ENCODE results near the gene SLC25A20.

Gene SLC25A20

DNA sequence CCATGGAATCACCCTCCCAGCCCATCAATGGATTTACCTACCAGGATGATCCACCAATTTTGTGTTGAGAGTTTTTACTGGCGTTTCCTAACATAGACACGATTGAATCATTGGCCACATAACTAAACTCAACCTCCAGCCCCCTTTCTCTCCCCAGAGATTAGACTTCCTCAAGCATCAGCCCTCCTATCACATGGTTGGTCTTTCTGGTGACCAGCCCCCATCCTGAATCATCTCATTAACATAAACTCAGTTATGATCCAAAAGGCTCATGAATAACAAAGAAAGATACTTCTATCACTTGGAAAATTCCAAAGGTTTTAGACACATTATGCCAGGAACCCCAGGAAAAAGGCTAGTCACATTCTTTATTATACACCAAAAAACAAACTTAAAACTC, 72.2 kb downstream of the SLC25A20 start:
- DNase-seq (ENCODE audit: low read depth) = peak; percentile 88
- H3K4me3 ChIP-seq (ENCODE audit: low read depth, low read length) = no peak overlapping the region
- TF ChIP-seq POLR2A (IDR thresholded peaks at IDR 0.05; ENCODE audit: extremely low read depth, insufficient read length) (no peak), MYC (IDR thresholded peaks at IDR 0.05; ENCODE audit: low read depth, low read length) (no peak)
- TF ChIP-seq, protein P1, sequence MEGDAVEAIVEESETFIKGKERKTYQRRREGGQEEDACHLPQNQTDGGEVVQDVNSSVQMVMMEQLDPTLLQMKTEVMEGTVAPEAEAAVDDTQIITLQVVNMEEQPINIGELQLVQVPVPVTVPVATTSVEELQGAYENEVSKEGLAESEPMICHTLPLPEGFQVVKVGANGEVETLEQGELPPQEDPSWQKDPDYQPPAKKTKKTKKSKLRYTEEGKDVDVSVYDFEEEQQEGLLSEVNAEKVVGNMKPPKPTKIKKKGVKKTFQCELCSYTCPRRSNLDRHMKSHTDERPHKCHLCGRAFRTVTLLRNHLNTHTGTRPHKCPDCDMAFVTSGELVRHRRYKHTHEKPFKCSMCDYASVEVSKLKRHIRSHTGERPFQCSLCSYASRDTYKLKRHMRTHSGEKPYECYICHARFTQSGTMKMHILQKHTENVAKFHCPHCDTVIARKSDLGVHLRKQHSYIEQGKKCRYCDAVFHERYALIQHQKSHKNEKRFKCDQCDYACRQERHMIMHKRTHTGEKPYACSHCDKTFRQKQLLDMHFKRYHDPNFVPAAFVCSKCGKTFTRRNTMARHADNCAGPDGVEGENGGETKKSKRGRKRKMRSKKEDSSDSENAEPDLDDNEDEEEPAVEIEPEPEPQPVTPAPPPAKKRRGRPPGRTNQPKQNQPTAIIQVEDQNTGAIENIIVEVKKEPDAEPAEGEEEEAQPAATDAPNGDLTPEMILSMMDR (IDR thresholded peaks at IDR 0.05; ENCODE audit: low read depth, low read length) = no peak
- TF ChIP-seq, protein P2, sequence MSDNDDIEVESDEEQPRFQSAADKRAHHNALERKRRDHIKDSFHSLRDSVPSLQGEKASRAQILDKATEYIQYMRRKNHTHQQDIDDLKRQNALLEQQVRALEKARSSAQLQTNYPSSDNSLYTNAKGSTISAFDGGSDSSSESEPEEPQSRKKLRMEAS (IDR thresholded peaks at IDR 0.05; ENCODE audit: low read depth, low read length) = no peak

DNA sequence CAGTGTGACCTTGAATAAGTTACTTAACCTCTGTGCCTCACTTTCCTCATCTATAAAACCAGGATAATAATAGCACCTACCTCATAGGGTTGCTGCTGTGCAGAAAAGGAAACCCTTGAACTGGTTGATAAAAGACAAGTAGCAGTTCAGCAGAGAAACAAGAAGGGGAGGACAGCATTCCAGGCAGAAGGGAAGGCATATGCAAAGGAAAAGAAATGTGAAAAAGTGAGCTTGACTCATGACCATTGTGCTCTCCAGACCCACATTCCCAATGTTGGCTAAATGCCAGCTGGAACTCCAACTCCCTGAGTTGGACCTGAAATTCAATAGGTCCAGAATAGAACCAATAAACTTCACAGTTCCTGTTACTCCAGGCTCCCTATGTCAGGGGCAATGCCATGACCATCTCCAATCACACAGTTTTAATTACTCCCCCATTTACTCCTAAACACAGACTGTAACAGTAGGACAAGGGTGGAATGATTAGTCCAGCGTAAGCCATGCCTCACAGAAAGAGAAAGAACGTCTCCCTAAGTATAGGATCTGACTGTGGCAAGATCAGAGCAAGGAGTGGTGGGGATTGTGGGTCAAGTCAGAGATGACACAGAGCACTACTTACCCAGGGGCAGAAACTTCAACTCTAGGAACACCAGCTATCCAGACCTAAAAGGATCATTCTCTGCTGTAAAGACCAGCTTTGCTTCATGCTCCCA, 77.9 kb downstream of the SLC25A20 start:
- H3K4me3 ChIP-seq (ENCODE audit: low read depth, low read length) = no peak overlapping the region
- TF ChIP-seq POLR2A (IDR thresholded peaks at IDR 0.05; ENCODE audit: extremely low read depth, insufficient read length) (no peak), MYC (IDR thresholded peaks at IDR 0.05; ENCODE audit: low read depth, low read length) (no peak)
- TF ChIP-seq, protein P1 (IDR thresholded peaks at IDR 0.05; ENCODE audit: low read depth, low read length) = no peak
- TF ChIP-seq, protein P2 (IDR thresholded peaks at IDR 0.05; ENCODE audit: low read depth, low read length) = no peak
- no peak for DNase-seq (ENCODE audit: low read depth)

DNA sequence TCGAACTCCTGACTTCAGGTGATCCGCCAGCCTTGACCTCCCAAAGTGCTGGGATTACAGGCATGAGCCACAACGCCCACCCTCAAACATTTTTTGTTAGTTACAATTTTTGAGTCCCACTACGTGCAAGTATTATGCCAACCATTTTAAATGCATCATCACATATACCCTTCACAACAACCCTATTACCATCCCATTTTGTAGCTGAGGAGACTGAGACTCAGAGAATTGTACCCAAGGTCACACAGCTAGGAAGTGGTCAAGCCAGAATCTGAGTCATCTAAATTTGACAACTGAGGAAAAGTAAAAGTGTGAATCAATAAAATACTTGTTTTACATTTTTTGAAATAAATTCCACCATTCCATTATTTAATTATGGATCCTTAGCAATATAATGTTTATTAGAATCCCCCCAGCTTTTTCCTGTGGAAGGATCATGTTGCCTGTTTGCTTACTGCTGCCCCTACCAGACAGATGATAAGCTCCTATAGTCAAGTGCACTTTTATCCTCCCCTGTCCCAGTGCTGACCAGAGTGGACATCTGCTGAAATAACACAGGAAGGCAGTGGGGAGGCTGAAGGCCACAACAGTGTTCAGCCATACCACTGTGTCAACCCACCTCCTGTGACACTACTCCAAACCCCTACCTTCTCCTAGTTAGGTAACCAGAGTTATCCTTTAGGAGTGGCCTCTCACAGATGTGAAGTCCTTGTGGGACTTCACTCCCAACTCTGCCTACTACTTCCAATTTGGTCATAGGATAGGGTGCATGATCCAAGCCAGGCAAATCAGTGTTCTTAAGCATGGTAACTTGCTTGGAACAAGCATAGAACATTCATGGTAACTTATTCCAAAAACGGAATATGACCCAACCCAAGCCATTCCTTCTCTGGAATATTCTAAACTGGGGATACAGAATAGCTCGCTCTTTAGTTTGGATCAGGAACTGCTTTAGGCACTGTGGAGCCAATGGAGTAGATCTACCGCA, 79.2 kb downstream of the SLC25A20 start:
- TF ChIP-seq, protein P2 (IDR thresholded peaks at IDR 0.05; ENCODE audit: low read depth, low read length) = no peak
- TF ChIP-seq, protein P1 (IDR thresholded peaks at IDR 0.05; ENCODE audit: low read depth, low read length) = no peak
- TF ChIP-seq MYC (IDR thresholded peaks at IDR 0.05; ENCODE audit: low read depth, low read length) (no peak), POLR2A (IDR thresholded peaks at IDR 0.05; ENCODE audit: extremely low read depth, insufficient read length) (no peak)
- no peak for DNase-seq (ENCODE audit: low read depth)
- no peak overlapping the region for H3K4me3 ChIP-seq (ENCODE audit: low read depth, low read length)

DNA sequence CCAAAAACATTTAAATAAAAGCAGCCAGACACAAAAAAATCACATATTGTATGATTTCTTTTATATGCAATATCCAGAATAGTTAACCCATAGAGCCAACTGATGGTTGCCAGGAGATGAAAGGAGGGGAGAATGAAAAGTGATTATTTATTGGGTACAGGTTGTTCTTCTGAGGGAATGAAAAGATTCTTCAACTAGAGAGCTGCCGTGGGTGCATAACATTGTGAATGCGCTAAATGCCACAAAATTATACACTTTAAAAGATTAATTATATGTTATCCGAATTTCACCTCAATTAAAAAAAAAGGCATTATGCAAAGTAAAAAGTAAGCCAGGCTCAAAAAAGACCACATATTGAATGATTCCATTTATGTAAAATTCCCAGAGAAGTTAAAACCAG, 87.2 kb downstream of the SLC25A20 start:
- TF ChIP-seq, protein P2 (IDR thresholded peaks at IDR 0.05; ENCODE audit: low read depth, low read length) = no peak
- TF ChIP-seq, protein P1 (IDR thresholded peaks at IDR 0.05; ENCODE audit: low read depth, low read length) = no peak
- TF ChIP-seq MYC (IDR thresholded peaks at IDR 0.05; ENCODE audit: low read depth, low read length) (no peak), POLR2A (IDR thresholded peaks at IDR 0.05; ENCODE audit: extremely low read depth, insufficient read length) (no peak)
- no peak overlapping the region for H3K4me3 ChIP-seq (ENCODE audit: low read depth, low read length)
- no peak for DNase-seq (ENCODE audit: low read depth)
